Activated naive CD4-positive, alpha-beta T cell treated with Interleukin-2 at 50 U/mL for 16 hours (primary cell): ENCODE measurements around the gene PKP4.
"Not testable (repeated sequence)": the region's sequence is repeated elsewhere in the genome, so short reads cannot be mapped to it uniquely, and the experiment has no call there.

Experiments
- DNase-seq: peaks from one replicate; pipeline ENCODE4 v3.0.0-alpha.2; 2020

Gene PKP4

GRCh38 chr2:158693476-158693875 is 236.7 kb downstream of the PKP4 start:
- DNase-seq, result no peak

GRCh38 chr2:158695305-158695704 is 238.6 kb downstream of the PKP4 start:
- DNase-seq, result no peak

- DNase-seq, result not testable (repeated sequence)
Observed at GRCh38 chr2:158695744-158696143, 239.0 kb downstream of the PKP4 start.

- DNase-seq, result no peak
Observed at GRCh38 chr2:158699323-158699722, 242.6 kb downstream of the PKP4 start.

GRCh38 chr2:158701101-158701500 is 244.3 kb downstream of the PKP4 start:
- no peak for DNase-seq

- no peak for DNase-seq
Observed at GRCh38 chr2:158702740-158703139, 246.0 kb downstream of the PKP4 start.

GRCh38 chr2:158704724-158705465 is 248.1 kb downstream of the PKP4 start:
- DNase-seq, result not testable (repeated sequence)

- no peak for DNase-seq
Observed at GRCh38 chr2:158712791-158713522, 256.2 kb downstream of the PKP4 start.

GRCh38 chr2:158713523-158714138 is 256.9 kb downstream of the PKP4 start:
- no peak for DNase-seq

- DNase-seq, result no peak
Observed at GRCh38 chr2:158714420-158714819, 257.7 kb downstream of the PKP4 start.

- DNase-seq, result no peak
Observed at GRCh38 chr2:158715357-158715756, 258.6 kb downstream of the PKP4 start.

GRCh38 chr2:158716121-158716791 is 259.5 kb downstream of the PKP4 start:
- no peak for DNase-seq

GRCh38 chr2:158716921-158717320 is 260.2 kb downstream of the PKP4 start:
- no peak for DNase-seq

- DNase-seq, result no peak
Observed at GRCh38 chr2:158717366-158718195, 260.8 kb downstream of the PKP4 start.

- no peak for DNase-seq
Observed at GRCh38 chr2:158718196-158718585, 261.4 kb downstream of the PKP4 start.

GRCh38 chr2:158718851-158719250 is 262.1 kb downstream of the PKP4 start:
- no peak for DNase-seq

- no peak for DNase-seq
Observed at GRCh38 chr2:158719403-158719802, 262.7 kb downstream of the PKP4 start.

GRCh38 chr2:158722266-158723105 is 265.7 kb downstream of the PKP4 start:
- no peak for DNase-seq

- DNase-seq, result no peak
Observed at GRCh38 chr2:158723181-158723838, 266.6 kb downstream of the PKP4 start.

- DNase-seq, result no peak
Observed at GRCh38 chr2:158723921-158724802, 267.4 kb downstream of the PKP4 start.
